Measurements from ENCODE around the gene IBTK.

The IBTK gene

GRCh38 chr6:82145926-82146452 lies 101.6 kb downstream of the IBTK start:
- DNase-seq (ENCODE audit: extremely low spot score), result no peak
- no peak for TF ChIP-seq CTCF (IDR thresholded peaks at IDR 0.05; ENCODE audit: control extremely low read depth, extremely low read depth, low read depth, missing control alignments)
- CTCF ChIA-PET, result interaction anchor here (2.2 kb wide), 1 partner anchor 23 kb away, joined by 7 read pairs; no protein-coding TSS in a partner anchor
- POLR2A ChIA-PET, result no interaction called here

- TF ChIP-seq CTCF (IDR thresholded peaks at IDR 0.05; ENCODE audit: control extremely low read depth, extremely low read depth, low read depth, missing control alignments), result no peak
- POLR2A ChIA-PET, result no interaction called here
- no peak for DNase-seq (ENCODE audit: extremely low spot score)
- CTCF ChIA-PET, result interaction anchor here (0.9 to 2.2 kb wide), 3 partner anchors 24 to 922 kb away, joined by 3 to 7 read pairs (median 5); partner anchors contain the start of genes DOP1A and UBE3D
These were observed 102.6 kb downstream of the IBTK start for GRCh38 chr6:82144852-82145340.

- no peak for TF ChIP-seq CTCF (IDR thresholded peaks at IDR 0.05; ENCODE audit: control extremely low read depth, extremely low read depth, low read depth, missing control alignments)
- CTCF ChIA-PET, result interaction anchor here (1.0 to 2.2 kb wide), 4 partner anchors 11 to 922 kb away, joined by 3 to 7 read pairs (median 6); partner anchors contain the start of genes DOP1A and UBE3D
- DNase-seq (ENCODE audit: extremely low spot score), result peak; percentile 15
- POLR2A ChIA-PET, result no interaction called here
These were observed 103.3 kb downstream of the IBTK start for GRCh38 chr6:82144007-82144851.

- CTCF ChIA-PET, result interaction anchor here (1.4 to 2.1 kb wide), 2 partner anchors 10 to 924 kb away, joined by 5 to 7 read pairs; partner anchors contain the start of genes DOP1A and UBE3D
- POLR2A ChIA-PET, result no interaction called here
- no peak for DNase-seq (ENCODE audit: extremely low spot score)
- TF ChIP-seq CTCF (IDR thresholded peaks at IDR 0.05; ENCODE audit: control extremely low read depth, extremely low read depth, low read depth, missing control alignments), result no peak
These were observed 104.5 kb downstream of the IBTK start for GRCh38 chr6:82143041-82143481.

- TF ChIP-seq CTCF (IDR thresholded peaks at IDR 0.05; ENCODE audit: control extremely low read depth, extremely low read depth, low read depth, missing control alignments), result no peak
- DNase-seq (ENCODE audit: extremely low spot score), result no peak
- ChIA-PET CTCF (interaction anchor here (1.4 to 2.1 kb wide), 2 partner anchors 9 to 924 kb away, joined by 5 to 7 read pairs; partner anchors contain the start of genes DOP1A and UBE3D), POLR2A (no interaction called here)
These were observed 105.0 kb downstream of the IBTK start for GRCh38 chr6:82142524-82142923.

GRCh38 chr6:82138075-82138791 lies 109.3 kb downstream of the IBTK start:
- ChIA-PET POLR2A (no interaction called here), CTCF (no interaction called here)
- no peak for DNase-seq (ENCODE audit: extremely low spot score)
- no peak for TF ChIP-seq CTCF (IDR thresholded peaks at IDR 0.05; ENCODE audit: control extremely low read depth, extremely low read depth, low read depth, missing control alignments)

Data from GM10248 (cell line).